Activated CD4-positive, CD25-positive, alpha-beta regulatory T cell treated with anti-CD3 and anti-CD28 coated beads, Interleukin-2, amount 50 U/mL, for 24 hours (primary cell): Measurements from ENCODE around the gene RGMA.

Experiments
- ATAC-seq, 2 donors: fragments of 150-1000 bp; cut with Tn5 transposase; one replicate each; pipeline ENCODE4 v1.10.0; 2021; ENCODE audit warnings: mild to moderate bottlenecking in 1 of 2, moderate library complexity in 1 of 2

The RGMA gene

GRCh38 chr15:93089727-93090305 is 805 bp upstream of the RGMA start:
- no peak for ATAC-seq

GRCh38 chr15:93088200-93088980 is 621 bp downstream of the RGMA start:
- ATAC-seq: peak; percentile 13 to 35

GRCh38 chr15:93087825-93088199 is 1.2 kb downstream of the RGMA start:
- ATAC-seq: peak in 1 of 2 donors; percentile 21

- ATAC-seq: no peak
These were observed 2.2 kb downstream of the RGMA start for GRCh38 chr15:93086791-93087190.

- ATAC-seq: no peak
These were observed 3.3 kb downstream of the RGMA start for GRCh38 chr15:93085692-93086091.

GRCh38 chr15:93082861-93083260 is 6.2 kb downstream of the RGMA start:
- no peak for ATAC-seq

- no peak for ATAC-seq
These were observed 7.6 kb downstream of the RGMA start for GRCh38 chr15:93081399-93081798.

GRCh38 chr15:93080451-93080850 is 8.6 kb downstream of the RGMA start:
- ATAC-seq: no peak

- no peak for ATAC-seq
These were observed 12.1 kb downstream of the RGMA start for GRCh38 chr15:93076875-93077274.

GRCh38 chr15:93076217-93076616 is 12.8 kb downstream of the RGMA start:
- no peak for ATAC-seq

- no peak for ATAC-seq
These were observed 14.4 kb downstream of the RGMA start for GRCh38 chr15:93074599-93074998.

GRCh38 chr15:93073465-93073952 is 15.5 kb downstream of the RGMA start:
- ATAC-seq: no peak

- ATAC-seq: peak in 1 of 2 donors; percentile 20
These were observed 16.3 kb downstream of the RGMA start for GRCh38 chr15:93072411-93073394.

- no peak for ATAC-seq
These were observed 17.0 kb downstream of the RGMA start for GRCh38 chr15:93072011-93072410.

- no peak for ATAC-seq
These were observed 17.5 kb downstream of the RGMA start for GRCh38 chr15:93071469-93071936.

GRCh38 chr15:93070551-93071296 is 18.3 kb downstream of the RGMA start:
- no peak for ATAC-seq

- no peak for ATAC-seq
These were observed 18.9 kb downstream of the RGMA start for GRCh38 chr15:93070132-93070531.

GRCh38 chr15:93068581-93069199 is 20.3 kb downstream of the RGMA start:
- ATAC-seq: no peak

GRCh38 chr15:93067649-93068085 is 21.3 kb downstream of the RGMA start:
- ATAC-seq: no peak

- no peak for ATAC-seq
These were observed 22.0 kb downstream of the RGMA start for GRCh38 chr15:93066834-93067648.

GRCh38 chr15:93066224-93066681 is 22.8 kb downstream of the RGMA start:
- ATAC-seq: no peak
